ENCODE results near the gene IKBKE.
A peak's percentile ranks its signal among the peaks of the same experiment; 100 is the strongest.

The IKBKE gene

GRCh38 chr1:206455666-206456344 lies 14.5 kb upstream of the IKBKE start:
- DNase-seq, result peak; percentile 96

DNA sequence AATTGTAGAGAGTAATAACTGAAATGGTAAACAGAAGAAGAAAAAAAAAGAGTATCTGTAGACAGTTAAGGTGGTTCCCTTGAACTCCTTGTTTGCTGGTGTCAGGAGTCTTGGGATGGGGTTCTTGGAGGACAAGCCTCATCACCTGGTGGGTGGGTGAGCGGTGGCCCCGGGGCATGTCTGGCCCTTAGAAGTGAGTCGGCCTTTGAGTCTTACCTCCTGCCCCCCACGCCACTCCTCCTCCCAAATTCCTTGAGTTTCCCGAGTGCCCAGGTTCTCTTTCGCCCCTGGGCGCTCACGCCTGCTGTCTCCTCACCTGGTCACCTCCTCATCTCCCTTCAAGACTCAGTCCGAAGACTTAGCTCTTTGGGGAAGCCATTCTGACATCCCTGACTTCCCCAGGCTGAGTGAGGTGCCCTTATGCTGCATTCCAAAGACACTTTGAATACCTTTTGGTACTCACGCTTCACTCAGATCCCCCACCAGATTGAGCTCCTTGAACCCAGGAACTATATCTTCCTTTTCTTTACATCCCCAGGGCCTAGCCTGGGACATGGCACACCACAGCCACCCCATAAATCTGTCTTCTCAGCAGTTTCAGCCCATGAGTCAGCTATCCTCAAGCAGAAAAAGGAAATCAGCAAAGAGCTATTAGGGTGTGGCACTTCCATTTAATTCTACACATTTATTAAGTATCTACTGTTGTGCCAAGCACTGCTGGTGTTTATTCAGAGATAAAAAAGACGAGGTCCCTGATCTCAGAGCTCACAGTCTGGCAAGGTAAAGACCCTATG lies 13.5 kb upstream of the IKBKE start:
- no peak for DNase-seq

DNA sequence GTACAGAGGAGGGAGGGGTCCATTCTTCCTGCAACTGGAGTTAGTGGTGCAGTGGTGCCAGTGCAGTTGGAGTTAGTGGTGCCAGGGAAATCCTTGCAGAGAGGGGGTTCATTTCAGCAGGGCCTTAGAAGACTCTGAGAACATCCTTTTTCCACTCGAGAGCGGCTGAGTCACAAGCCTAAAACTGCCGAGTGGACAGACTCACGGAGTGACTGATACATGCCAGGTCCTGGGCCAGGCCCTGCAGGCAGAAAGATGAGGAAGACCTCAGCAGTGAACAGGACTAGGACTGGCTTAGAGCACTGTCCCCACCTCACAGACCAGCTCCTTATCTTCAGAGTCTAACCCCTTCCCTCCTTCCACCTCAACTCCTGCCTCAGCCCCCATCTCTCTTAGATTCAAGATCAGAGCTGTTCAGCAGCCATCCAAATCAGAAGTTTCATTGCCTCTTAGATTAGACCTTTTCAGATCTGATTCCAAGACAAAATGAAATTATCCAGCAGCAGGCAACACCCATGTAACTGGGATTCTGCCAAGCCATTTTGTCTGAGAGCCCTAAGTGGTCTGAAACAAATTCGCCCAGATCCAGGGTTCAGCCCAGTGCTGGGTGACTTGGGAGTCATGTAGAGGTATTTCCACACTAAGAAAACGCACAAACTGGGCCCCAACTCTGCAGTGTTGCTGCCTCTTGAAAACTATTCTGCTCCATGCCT lies 12.7 kb upstream of the IKBKE start:
- no peak for DNase-seq

GRCh38 chr1:206459703-206460102 lies 10.6 kb upstream of the IKBKE start:
- DNase-seq, result no peak

- DNase-seq, result no peak
These were observed 9.3 kb upstream of the IKBKE start for GRCh38 chr1:206460836-206461426.

DNA sequence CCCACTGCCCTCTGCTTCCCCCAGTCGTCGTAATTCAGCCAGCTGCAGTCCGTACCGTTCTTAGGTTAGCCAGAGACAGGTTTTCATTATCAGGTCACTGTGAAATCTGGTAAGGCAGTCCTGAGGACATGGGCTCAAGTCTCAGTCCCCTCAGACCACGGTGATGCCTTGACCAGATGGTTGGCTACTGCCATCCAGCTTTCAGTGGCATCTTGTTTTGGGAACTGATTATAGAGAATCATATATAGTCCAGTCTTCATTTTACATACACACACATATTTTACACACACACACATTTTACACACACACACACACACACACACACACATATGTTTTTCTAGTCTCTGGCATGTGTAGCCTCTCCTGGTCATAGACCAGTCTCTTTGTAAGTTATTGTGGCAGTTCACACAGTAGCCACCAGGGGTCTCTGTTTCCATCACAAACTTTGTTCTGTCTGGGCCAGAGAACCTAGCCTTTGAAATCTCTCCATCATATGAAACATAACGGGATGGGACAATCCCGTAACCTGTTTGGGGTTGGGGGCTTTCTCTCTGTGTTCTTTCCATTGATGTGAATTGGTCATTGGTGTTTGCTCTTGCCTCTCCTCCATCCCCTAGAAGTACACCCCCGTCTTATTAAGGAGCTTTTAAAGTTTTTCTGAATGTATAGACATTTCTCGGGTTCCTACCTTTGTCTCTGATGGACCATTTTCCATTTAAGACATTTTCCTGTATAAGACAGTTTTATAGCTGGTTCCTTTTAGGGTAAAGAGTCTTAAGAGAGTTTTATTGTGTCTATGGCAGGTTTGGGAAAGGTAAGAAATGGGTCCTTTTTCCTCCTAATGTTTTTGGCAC lies 8.4 kb upstream of the IKBKE start:
- peak; percentile 52 for DNase-seq

DNA sequence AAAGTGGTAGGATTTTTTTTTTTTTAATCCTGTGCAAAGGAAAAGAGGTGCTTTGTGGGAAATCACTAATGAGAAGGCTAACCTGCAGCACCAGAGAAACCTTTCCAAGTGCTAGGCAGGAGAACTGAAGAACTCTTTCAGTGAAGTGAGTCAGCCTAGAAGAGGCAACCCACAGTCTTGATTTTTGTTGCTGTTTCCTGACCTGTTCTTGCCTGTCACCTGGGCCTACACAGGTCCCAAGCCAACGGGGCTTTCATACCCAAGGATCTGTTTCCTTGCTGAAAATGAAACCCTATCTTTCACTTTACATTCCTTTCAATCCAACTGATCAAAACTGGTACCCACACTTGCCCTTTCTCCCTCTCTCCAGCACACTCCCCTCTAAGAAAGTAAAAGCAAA lies 7.1 kb upstream of the IKBKE start:
- no peak for DNase-seq

DNA sequence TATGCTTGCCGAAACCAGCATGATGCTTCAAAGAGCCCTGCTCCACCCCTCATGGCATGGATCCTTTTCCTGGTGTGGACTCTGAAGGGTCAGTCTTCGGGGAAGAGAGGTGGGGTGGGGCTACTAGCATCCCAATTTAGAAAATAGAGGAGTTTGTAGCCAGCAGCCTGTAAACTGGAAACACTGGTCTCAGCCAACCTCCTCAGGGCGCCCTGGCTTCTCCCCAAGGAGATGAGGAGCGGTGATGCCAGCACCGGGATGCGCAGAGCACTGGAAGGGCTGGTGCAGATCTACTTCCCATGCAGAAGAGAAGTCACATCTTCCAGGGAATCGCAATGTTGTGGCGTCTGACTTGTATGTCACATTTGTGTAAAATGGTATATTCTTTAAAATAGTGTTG lies 6.4 kb upstream of the IKBKE start:
- DNase-seq, result no peak

GRCh38 chr1:206464456-206464964 lies 5.8 kb upstream of the IKBKE start:
- no peak for DNase-seq

GRCh38 chr1:206465951-206466350 lies 4.3 kb upstream of the IKBKE start:
- no peak for DNase-seq

DNA sequence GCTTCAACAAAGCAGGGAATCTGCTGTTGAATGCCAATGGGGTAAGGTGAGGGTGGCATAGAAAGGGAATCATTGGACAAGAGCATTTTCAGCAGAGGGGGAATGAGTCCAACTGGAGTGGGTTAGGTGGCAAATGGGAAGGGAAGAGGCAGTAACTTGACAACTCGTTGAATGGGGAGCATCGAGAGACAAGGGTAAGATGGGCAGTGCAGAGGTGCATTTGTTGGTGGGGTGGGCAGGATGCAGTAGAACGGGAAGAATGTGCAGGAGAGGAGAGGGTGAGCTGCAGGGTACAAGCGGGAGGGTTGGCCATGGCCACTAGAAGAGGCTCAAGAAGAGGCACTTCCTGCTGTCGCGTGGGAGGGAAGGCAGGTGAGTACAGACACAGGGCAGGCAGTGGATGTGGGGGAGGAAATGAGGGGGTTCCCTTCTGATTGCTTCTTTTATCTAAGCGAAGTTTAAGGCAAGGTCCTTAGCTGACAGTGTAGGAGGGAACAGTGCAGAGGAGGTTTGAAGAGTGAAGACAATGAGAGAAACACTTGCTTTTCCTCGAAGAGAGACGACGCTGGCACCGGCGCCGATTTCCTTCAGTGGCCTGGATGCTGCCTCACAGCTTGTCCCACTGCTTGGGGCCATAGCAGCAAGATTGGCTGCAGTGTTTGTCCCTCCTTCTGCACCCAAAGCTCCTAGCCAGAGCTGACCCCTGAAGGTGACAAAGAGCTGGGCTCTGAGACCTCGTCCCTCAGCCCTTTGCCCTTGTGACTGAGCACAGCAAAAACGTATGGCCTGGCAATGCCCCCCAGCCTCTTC lies 3.2 kb upstream of the IKBKE start:
- DNase-seq, result no peak

- DNase-seq, result no peak
These were observed 2.4 kb upstream of the IKBKE start for GRCh38 chr1:206467915-206468314.

DNA sequence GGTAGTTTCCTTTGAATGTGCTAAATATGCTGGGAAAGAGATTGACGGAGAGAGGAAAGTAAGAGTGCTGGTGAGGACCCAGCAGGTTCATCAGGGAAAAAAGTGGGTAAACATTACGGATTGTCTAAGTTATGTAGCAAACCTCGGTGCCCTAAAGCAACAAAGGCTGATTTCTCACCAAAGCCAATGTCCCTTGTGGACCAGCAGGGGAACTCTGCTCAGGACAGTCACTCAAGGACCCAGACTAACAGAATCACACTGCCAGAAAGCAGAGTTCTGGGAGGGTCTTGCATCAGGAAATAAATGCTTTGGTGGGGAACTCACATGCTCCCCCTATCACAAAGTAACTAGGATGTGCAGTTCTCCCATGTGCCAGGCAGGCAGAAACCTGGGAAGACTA lies 1.7 kb upstream of the IKBKE start:
- DNase-seq, result no peak

DNA sequence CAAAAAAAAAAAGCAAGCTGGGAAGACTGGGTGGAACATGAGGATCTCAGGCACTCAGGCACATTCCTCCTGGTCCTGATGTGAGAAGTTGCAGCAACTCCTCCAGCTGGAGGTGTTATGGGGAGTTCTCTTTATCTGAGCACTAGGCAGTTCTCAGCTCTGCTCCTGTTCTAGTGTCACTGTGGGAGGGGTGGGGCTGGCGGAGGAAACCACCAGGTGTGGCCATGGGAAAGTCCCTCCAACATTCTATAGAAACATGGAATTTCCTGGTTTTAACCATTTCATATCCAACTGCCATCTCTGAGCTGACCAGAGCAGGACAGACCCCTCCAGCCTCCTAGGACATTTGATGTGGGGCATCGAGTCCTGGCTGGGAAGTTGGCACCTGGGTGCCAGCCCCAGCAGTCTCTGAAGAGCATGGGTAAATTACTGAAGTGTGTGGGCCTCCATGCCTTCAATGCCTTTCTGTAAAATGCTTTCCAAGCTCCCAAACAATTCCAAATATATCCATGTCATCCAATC lies 804 bp upstream of the IKBKE start:
- DNase-seq, result no peak

- DNase-seq, result no peak
These were observed 577 bp downstream of the IKBKE start for GRCh38 chr1:206470692-206471414.

- no peak for DNase-seq
These were observed 1.1 kb downstream of the IKBKE start for GRCh38 chr1:206471415-206471801.

DNA sequence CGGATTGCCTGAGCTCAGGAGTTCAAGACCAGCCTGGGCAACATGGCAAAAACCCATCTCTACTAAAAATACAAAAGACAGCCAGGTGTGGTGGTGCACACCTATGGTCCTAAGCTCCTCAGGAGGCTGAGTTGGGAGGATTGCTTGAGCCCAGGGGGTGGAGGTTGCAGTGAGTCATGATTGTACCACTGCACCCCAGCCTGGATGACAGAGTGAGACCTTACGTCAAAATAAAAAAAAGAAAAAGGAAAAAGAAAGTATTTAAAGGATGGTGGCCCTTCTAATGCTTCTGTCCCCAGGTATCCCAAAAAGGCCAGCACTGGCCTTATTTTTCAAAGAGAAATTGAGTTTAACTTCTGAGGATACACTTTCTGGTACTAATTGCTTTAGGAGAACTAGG lies 1.7 kb downstream of the IKBKE start:
- DNase-seq, result no peak

- no peak for DNase-seq
These were observed 2.2 kb downstream of the IKBKE start for GRCh38 chr1:206472454-206472853.

DNA sequence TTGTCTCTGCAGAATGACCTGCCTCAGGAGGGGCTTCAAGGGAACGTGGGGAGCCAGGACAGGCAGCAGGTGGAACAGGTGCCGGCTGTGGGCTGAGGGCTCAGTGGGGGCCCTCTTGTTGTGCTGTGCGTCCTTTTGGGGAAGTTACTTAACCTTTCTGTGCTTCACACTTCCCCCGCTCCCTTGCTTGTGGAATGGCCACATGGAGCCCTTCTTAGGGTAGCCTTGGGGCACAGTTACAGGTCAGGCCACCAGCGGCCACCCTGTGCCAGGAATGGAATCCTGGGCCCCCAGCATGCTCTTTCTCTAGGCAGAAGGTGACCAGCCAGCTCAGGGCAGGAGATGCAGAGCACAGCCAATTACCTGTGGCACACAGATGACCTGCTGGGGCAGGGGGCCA lies 2.6 kb downstream of the IKBKE start:
- DNase-seq, result no peak

GRCh38 chr1:206476058-206476457 lies 5.8 kb downstream of the IKBKE start:
- no peak for DNase-seq

DNA sequence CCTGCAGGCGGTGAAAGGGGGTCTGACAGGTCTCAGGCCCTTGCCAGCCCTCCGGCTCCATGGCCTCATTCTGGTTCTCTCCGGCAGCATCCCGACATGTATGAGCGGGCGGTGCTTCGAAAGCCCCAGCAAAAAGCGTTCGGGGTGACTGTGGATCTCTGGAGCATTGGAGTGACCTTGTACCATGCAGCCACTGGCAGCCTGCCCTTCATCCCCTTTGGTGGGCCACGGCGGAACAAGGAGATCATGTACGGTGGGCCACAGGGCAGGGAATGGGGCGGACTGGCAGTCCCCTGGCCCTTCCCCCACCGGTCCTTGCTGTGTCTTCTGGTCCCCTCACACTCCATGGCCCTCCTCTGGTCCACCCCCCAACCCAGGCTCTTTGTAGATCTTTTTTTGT lies 6.3 kb downstream of the IKBKE start:
- DNase-seq, result no peak

Measured in NCI-H1105 (cell line).